Activated T-cell treated with anti-CD3 and anti-CD28 coated beads, Interleukin-2, amount 50 U/mL, for 72 hours (primary cell): ENCODE measurements around the gene LZTR1. TPM values are rescaled to one million over a fixed set of nuclear protein-coding genes. Genes with fewer than 3 reads are reported as not detected.

Experiments
- ATAC-seq, 2 donors: fragments of 150-1000 bp; cut with Tn5 transposase; replicated peaks in 1 of 2; 2 replicates each; pipeline ENCODE4 v1.10.0; 2021; ENCODE audit warnings: moderate library complexity in 2 of 2, mild to moderate bottlenecking in 1 of 2
- DNase-seq, 2 donors: peaks; one replicate each; pipeline ENCODE4 v3.0.0; 2021 to 2022; ENCODE audit warnings: mixed read lengths in 1 of 2
- H3K27ac Mint-ChIP-seq: one replicate; pipeline ENCODE4 v1.8.0; 2022; ENCODE audit warnings: mild to moderate bottlenecking, moderate library complexity, mixed read lengths
- H3K27me3 Mint-ChIP-seq: one replicate; pipeline ENCODE4 v1.8.0; 2022; ENCODE audit warnings: low read depth, mixed read lengths
- H3K36me3 Mint-ChIP-seq, 2 donors: one replicate each; pipeline ENCODE4 v1.8.0; 2022; ENCODE audit warnings: mixed read lengths in 2 of 2, mild to moderate bottlenecking in 1 of 2; ENCODE audit not compliant: insufficient read depth in 2 of 2
- H3K4me1 Mint-ChIP-seq: one replicate; pipeline ENCODE4 v1.8.0; 2022; ENCODE audit warnings: low read depth, mixed read lengths
- H3K4me3 Mint-ChIP-seq, 2 donors: one replicate each; pipeline ENCODE4 v1.8.0; 2022; ENCODE audit warnings: mild to moderate bottlenecking in 2 of 2, mixed read lengths in 2 of 2, moderate library complexity in 2 of 2
- H3K9me3 Mint-ChIP-seq, 2 donors: one replicate each; pipeline ENCODE4 v1.8.0; 2022; ENCODE audit warnings: mixed read lengths in 2 of 2
- total RNA-seq, 2 donors: library from RNA; stranded (reverse); gene quantifications; one replicate each; pipeline ENCODE4 v1.2.3, GENCODE V29; 2022

The LZTR1 gene
- total RNA-seq, 2 donors from 2014 or later, result 30.6 to 42.8 TPM

- Mint-ChIP-seq H3K27me3 (no peaks in the 10 kb centered on the region), H3K27ac (no peak overlapping the region), H3K4me1 (peaks cover 83% of the 10 kb centered on the region), H3K9me3 (no peaks in the 10 kb centered on the region), H3K36me3 (peaks cover 3 to 17% of the 10 kb centered on the region in 2 donors), H3K4me3 (no peak overlapping the region)
- DNase-seq, result no peak
- ATAC-seq, result no peak
Measured at GRCh38 chr22:20943104-20943933, 38.8 kb upstream of the LZTR1 start.

- peaks cover 77% of the 10 kb centered on the region for H3K4me1 Mint-ChIP-seq
- H3K9me3 Mint-ChIP-seq, result no peaks in the 10 kb centered on the region
- DNase-seq (no peak), ATAC-seq (no peak)
- no peak overlapping the region for H3K4me3 Mint-ChIP-seq
- H3K27me3 Mint-ChIP-seq, result no peaks in the 10 kb centered on the region
- no peak overlapping the region for H3K27ac Mint-ChIP-seq
- H3K36me3 Mint-ChIP-seq, result peaks cover 3 to 16% of the 10 kb centered on the region in 2 donors
Measured at GRCh38 chr22:20944042-20944441, 38.1 kb upstream of the LZTR1 start.

DNA sequence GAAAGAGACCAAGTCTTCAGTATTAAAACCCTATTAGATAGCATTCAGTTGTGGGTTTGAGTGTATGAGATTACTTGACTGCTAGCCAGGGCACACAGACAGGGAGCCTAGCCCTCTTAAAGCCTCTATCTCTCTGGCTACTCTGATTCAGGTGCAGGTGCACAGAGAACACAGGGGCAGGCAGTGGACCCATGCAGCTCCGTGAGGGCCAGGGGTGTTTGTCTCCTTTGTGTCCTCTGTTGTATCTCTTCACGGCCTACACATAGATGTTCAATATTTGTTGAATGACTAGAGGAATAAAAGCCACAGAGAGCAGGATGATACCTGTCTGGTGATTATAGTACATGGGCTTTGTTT, 36.5 kb upstream of the LZTR1 start:
- DNase-seq, result no peak
- peaks cover 62% of the 10 kb centered on the region for H3K4me1 Mint-ChIP-seq
- no peak overlapping the region for H3K27ac Mint-ChIP-seq
- H3K36me3 Mint-ChIP-seq, result peaks cover 4 to 15% of the 10 kb centered on the region in 2 donors
- no peak overlapping the region for H3K4me3 Mint-ChIP-seq
- ATAC-seq, result no peak
- no peaks in the 10 kb centered on the region for H3K9me3 Mint-ChIP-seq
- H3K27me3 Mint-ChIP-seq, result no peaks in the 10 kb centered on the region

DNA sequence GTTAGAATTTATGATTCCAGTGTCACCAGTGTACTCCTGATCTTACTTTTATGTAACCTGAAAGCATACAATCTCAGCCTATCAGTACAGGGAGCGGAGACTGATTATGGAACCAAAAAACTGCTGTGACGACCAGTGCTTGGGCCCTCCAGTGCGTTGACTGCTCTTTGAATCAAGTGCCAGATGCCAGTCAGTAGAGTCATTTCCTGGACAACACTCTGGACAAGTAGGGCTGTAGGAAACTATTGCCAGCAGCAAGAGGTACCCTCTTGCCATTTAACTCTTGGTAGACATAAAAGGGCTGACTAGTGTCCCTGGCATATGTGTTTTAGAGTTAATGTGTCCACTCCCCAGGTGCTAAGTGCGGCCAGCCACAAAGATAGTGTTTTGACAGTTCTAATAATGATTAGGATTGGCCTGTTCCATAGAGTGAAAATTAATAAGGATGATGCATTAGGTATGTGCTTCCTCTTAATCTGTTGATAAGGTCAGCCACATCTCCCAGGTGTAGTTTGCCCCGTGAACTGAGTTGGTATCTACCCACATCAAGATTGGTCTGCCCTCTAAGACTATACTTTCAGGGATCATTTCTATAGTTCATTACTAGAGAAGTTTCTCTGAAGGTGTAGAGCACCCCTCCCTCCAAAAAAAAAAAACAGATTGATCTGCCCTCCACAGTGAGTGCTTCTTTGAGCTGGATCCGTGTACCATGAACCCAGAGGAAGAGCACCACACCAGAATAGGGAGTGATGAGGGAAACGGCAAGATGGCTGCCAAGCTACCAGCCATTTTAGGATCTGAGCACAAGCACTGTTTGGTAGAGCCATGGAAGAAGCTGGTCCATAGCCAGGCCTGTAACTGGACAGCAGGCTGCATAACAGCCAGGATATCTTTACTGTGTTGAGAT, 35.8 kb upstream of the LZTR1 start:
- H3K27me3 Mint-ChIP-seq, result no peaks in the 10 kb centered on the region
- H3K9me3 Mint-ChIP-seq, result no peaks in the 10 kb centered on the region
- ATAC-seq, result no peak
- H3K36me3 Mint-ChIP-seq, result peaks cover 3 to 12% of the 10 kb centered on the region in 2 donors
- peaks cover 54% of the 10 kb centered on the region for H3K4me1 Mint-ChIP-seq
- DNase-seq, result no peak
- H3K4me3 Mint-ChIP-seq, result no peak overlapping the region
- peak overlapping the region; percentile 24 for H3K27ac Mint-ChIP-seq

- H3K27me3 Mint-ChIP-seq, result no peaks in the 10 kb centered on the region
- ATAC-seq (no peak), DNase-seq (no peak)
- H3K36me3 Mint-ChIP-seq, result peaks cover 3 to 12% of the 10 kb centered on the region in 2 donors
- H3K9me3 Mint-ChIP-seq, result no peaks in the 10 kb centered on the region
- H3K4me1 Mint-ChIP-seq, result peaks cover 51% of the 10 kb centered on the region
- no peak overlapping the region for H3K4me3 Mint-ChIP-seq
- H3K27ac Mint-ChIP-seq, result no peak overlapping the region
Measured at GRCh38 chr22:20946991-20947390, 35.1 kb upstream of the LZTR1 start.

- peaks cover 37% of the 10 kb centered on the region for H3K4me1 Mint-ChIP-seq
- no peak overlapping the region for H3K27ac Mint-ChIP-seq
- peaks cover 3 to 6% of the 10 kb centered on the region in 2 donors for H3K36me3 Mint-ChIP-seq
- H3K9me3 Mint-ChIP-seq, result no peaks in the 10 kb centered on the region
- no peak overlapping the region for H3K4me3 Mint-ChIP-seq
- no peak for DNase-seq
- no peak for ATAC-seq
- H3K27me3 Mint-ChIP-seq, result no peaks in the 10 kb centered on the region
Measured at GRCh38 chr22:20948450-20948849, 33.6 kb upstream of the LZTR1 start.

DNA sequence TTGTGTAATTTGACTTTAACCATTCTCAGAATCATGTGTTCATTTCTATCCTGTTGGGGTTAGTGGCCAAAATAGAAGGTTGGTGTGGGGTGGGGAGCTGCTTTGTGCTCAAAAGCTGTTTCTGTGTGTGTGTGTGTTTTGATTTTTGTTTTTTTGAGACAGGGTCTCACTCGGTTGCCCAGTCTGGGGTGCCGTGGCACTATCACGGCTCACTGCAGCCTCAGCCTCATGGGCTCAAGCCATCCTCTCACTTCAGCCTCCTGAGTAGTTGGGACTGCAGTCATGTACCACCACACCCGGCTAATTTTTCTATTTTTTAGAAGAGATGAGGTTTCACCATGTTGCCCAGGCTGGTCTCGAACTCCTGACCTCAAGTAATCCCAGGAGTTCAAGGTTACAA, 33.1 kb upstream of the LZTR1 start:
- no peak overlapping the region for H3K4me3 Mint-ChIP-seq

DNA sequence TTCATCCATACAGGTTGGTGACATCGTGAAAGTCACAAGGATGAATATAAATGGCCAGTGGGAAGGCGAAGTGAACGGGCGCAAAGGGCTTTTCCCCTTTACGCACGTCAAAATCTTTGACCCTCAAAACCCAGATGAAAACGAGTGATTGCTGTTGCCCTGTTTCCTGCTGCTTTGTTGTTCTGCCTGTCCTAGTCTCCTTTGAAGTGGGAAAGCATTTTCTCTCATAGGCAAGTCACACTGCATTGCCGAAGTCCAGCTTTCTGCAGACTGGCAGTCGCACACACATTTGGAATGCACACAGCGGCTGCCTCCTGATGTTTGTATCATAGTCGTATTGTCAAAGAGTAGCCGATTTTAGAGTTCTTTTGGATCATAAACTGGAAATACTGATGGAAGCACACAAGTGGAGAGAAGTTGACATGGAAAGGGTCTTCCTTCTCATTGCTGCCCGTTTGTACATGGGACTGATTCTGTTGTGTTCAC, 32.4 kb upstream of the LZTR1 start:
- H3K9me3 Mint-ChIP-seq, result no peaks in the 10 kb centered on the region
- DNase-seq, result no peak
- H3K27ac Mint-ChIP-seq, result peak overlapping the region; percentile 61
- H3K4me1 Mint-ChIP-seq, result peaks cover 33% of the 10 kb centered on the region
- H3K36me3 Mint-ChIP-seq, result peaks cover 3 to 4% of the 10 kb centered on the region in 2 donors
- no peak overlapping the region for H3K4me3 Mint-ChIP-seq
- no peaks in the 10 kb centered on the region for H3K27me3 Mint-ChIP-seq
- ATAC-seq, result no peak

More for the DNA sequence above, 33.1 kb upstream of the LZTR1 start:
- ATAC-seq (no peak), DNase-seq (no peak)
- Mint-ChIP-seq H3K27me3 (no peaks in the 10 kb centered on the region), H3K4me1 (peaks cover 34% of the 10 kb centered on the region), H3K9me3 (no peaks in the 10 kb centered on the region), H3K27ac (no peak overlapping the region), H3K36me3 (peaks cover 3 to 4% of the 10 kb centered on the region in 2 donors)

GRCh38 chr22:20951151-20951931, 30.8 kb upstream of the LZTR1 start:
- ATAC-seq (no peak), DNase-seq (no peak)
- H3K36me3 Mint-ChIP-seq, result peaks cover 3 to 4% of the 10 kb centered on the region in 2 donors
- H3K4me1 Mint-ChIP-seq, result peaks cover 17% of the 10 kb centered on the region
- H3K4me3 Mint-ChIP-seq, result no peak overlapping the region
- peaks cover 3% of the 10 kb centered on the region for H3K27me3 Mint-ChIP-seq
- H3K27ac Mint-ChIP-seq, result no peak overlapping the region
- no peaks in the 10 kb centered on the region for H3K9me3 Mint-ChIP-seq

DNA sequence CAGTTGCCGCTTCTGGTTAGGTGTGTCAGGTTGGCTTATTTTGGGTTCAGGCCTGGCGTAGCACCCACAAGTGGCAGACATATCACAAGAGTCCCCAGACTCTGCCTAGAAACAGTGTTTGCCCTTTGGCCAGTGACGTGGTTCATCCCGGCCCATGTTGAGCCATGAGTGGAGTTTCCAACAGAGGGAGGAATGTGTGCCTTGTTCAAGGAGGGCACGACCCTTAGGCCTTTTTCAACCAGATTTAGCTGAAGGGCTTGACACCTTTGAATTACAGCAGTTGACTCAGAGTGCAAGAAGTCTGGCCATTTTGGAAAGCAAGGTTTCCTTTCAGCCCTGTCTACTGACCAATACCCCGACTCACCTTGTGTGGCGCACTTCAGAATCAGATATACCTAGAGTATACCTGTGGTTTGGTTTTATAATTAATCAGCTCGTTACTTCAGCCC, 30.1 kb upstream of the LZTR1 start:
- DNase-seq (no peak), ATAC-seq (no peak)
- Mint-ChIP-seq H3K27ac (no peak overlapping the region), H3K36me3 (peaks cover 3 to 4% of the 10 kb centered on the region in 2 donors), H3K4me1 (peaks cover 15% of the 10 kb centered on the region), H3K4me3 (no peak overlapping the region), H3K27me3 (peaks cover 7% of the 10 kb centered on the region), H3K9me3 (no peaks in the 10 kb centered on the region)

- H3K36me3 Mint-ChIP-seq, result peaks cover 3 to 4% of the 10 kb centered on the region in 2 donors
Measured at GRCh38 chr22:20952544-20953341, 29.4 kb upstream of the LZTR1 start.

GRCh38 chr22:20953342-20953608, 28.8 kb upstream of the LZTR1 start:
- no peaks in the 10 kb centered on the region for H3K9me3 Mint-ChIP-seq
- H3K36me3 Mint-ChIP-seq, result peaks cover 3 to 4% of the 10 kb centered on the region in 2 donors
- peaks cover 13% of the 10 kb centered on the region for H3K4me1 Mint-ChIP-seq
- no peak overlapping the region for H3K27ac Mint-ChIP-seq
- H3K27me3 Mint-ChIP-seq, result peaks cover 14% of the 10 kb centered on the region
- H3K4me3 Mint-ChIP-seq, result no peak overlapping the region
- no peak for ATAC-seq
- no peak for DNase-seq

More at GRCh38 chr22:20952544-20953341, 29.4 kb upstream of the LZTR1 start:
- Mint-ChIP-seq H3K27ac (no peak overlapping the region), H3K9me3 (no peaks in the 10 kb centered on the region), H3K4me3 (no peak overlapping the region), H3K27me3 (peaks cover 8% of the 10 kb centered on the region), H3K4me1 (peaks cover 13% of the 10 kb centered on the region)
- ATAC-seq (no peak), DNase-seq (no peak)
